WTC11 (cell line): ENCODE measurements around the gene P3H2. TPM values are rescaled to one million over a fixed set of nuclear protein-coding genes. Genes with fewer than 3 reads are reported as not detected.

Experiments used
- ATAC-seq: fragments of 200-7000 bp; cut with Tn5 transposase; 2 replicates; pipeline ENCODE4 v1.10.0; 2021; ENCODE audit warnings: mild to moderate bottlenecking, moderate library complexity
- CTCF ChIA-PET: fragments of 300-600 bp; sonication (Branson Sonifier 250); formaldehyde crosslinking; loops from one replicate; lab custom pipeline; 2021; ENCODE audit warnings: antibody characterized with exemption; lab: Charles Lee
- POLR2A ChIA-PET: fragments of 350-600 bp; sonication (Branson Sonifier 250); formaldehyde crosslinking; loops from one replicate; lab custom pipeline; 2021; ENCODE audit warnings: antibody characterized with exemption; lab: Charles Lee
- DNase-seq: peaks from one replicate; pipeline ENCODE4 v3.0.0; 2021; ENCODE audit warnings: low spot score
- H3K27ac Mint-ChIP-seq: 2 replicates; pipeline ENCODE4 v1.8.0; 2021; ENCODE audit warnings: mixed read lengths
- H3K27me3 Mint-ChIP-seq: 2 replicates; pipeline ENCODE4 v1.8.0; 2021; ENCODE audit warnings: low read depth, mild to moderate bottlenecking, moderate library complexity, mixed read lengths
- H3K36me3 Mint-ChIP-seq: 2 replicates; pipeline ENCODE4 v1.8.0; 2021; ENCODE audit warnings: mixed read lengths
- H3K4me1 Mint-ChIP-seq: 2 replicates; pipeline ENCODE4 v1.8.0; 2022; ENCODE audit warnings: mixed read lengths
- H3K4me3 Mint-ChIP-seq: 2 replicates; pipeline ENCODE4 v1.8.0; 2021; ENCODE audit warnings: mild to moderate bottlenecking, moderate library complexity, mixed read lengths
- H3K9me3 Mint-ChIP-seq: 2 replicates; pipeline ENCODE4 v1.8.0; 2021; ENCODE audit warnings: mixed read lengths
- ATF1 ChIP-seq: sonication (generic); formaldehyde crosslinking; IDR thresholded peaks from 2 replicates; pipeline ENCODE4 v1.8.1; 2023; ENCODE audit warnings: mild to moderate bottlenecking, moderate library complexity, missing genetic modification reagents
- ATF2 ChIP-seq: sonication (generic); formaldehyde crosslinking; IDR thresholded peaks from 2 replicates; pipeline ENCODE4 v1.8.1; 2022; ENCODE audit warnings: low read depth, missing genetic modification reagents, borderline replicate concordance
- CTCF ChIP-seq: fragments of 200-600 bp; IDR thresholded peaks from 2 replicates; pipeline ENCODE4 v1.8.0; 2022; ENCODE audit warnings: antibody characterized with exemption
- FOXJ3 ChIP-seq: sonication (generic); formaldehyde crosslinking; IDR thresholded peaks from 2 replicates; pipeline ENCODE4 v1.9.0; 2021; ENCODE audit warnings: missing genetic modification reagents, mild to moderate bottlenecking, borderline replicate concordance
- JAZF1 ChIP-seq: fragments of 250-450 bp; sonication (Bioruptor Pico); IDR thresholded peaks from 2 replicates; pipeline ENCODE4 v1.9.0; 2021; ENCODE audit warnings: moderate library complexity, mild to moderate bottlenecking, inconsistent platforms
- JUN ChIP-seq: sonication (generic); formaldehyde crosslinking; IDR thresholded peaks from 2 replicates; pipeline ENCODE4 v1.8.0; 2023; ENCODE audit warnings: mild to moderate bottlenecking, missing genetic modification reagents
- KAT7 ChIP-seq: sonication (generic); formaldehyde crosslinking; IDR thresholded peaks from 2 replicates; pipeline ENCODE4 v1.8.1; 2023; ENCODE audit warnings: missing genetic modification reagents, mild to moderate bottlenecking, borderline replicate concordance
- PRDM15 ChIP-seq: sonication (generic); formaldehyde crosslinking; IDR thresholded peaks from 2 replicates; pipeline ENCODE4 v1.8.0; 2022; ENCODE audit warnings: missing genetic modification reagents
- ZNF121 ChIP-seq: sonication (generic); formaldehyde crosslinking; IDR thresholded peaks from 2 replicates; pipeline ENCODE4 v1.8.0; 2023; ENCODE audit warnings: missing genetic modification reagents
- ZNF232 ChIP-seq: sonication (generic); formaldehyde crosslinking; IDR thresholded peaks from 2 replicates; pipeline ENCODE4 v1.8.0; 2022; ENCODE audit warnings: mild to moderate bottlenecking, missing genetic modification reagents
- total RNA-seq: library from RNA; stranded (reverse); gene quantifications from 3 replicates; pipeline ENCODE4 v1.2.3, GENCODE V29; 2021
- TF ChIP-seq, protein P1 (sequence below): sonication (generic); formaldehyde crosslinking; IDR thresholded peaks from 2 replicates; pipeline ENCODE4 v1.8.1; 2023; ENCODE audit warnings: mild to moderate bottlenecking, missing genetic modification reagents
- TF ChIP-seq, protein P2 (sequence below): sonication (generic); formaldehyde crosslinking; IDR thresholded peaks from 2 replicates; pipeline ENCODE4 v1.8.0; 2022; ENCODE audit warnings: mild to moderate bottlenecking, missing genetic modification reagents

Gene P3H2
- total RNA-seq, 1 experiment from 2014 or later: 29.4 TPM

DNA sequence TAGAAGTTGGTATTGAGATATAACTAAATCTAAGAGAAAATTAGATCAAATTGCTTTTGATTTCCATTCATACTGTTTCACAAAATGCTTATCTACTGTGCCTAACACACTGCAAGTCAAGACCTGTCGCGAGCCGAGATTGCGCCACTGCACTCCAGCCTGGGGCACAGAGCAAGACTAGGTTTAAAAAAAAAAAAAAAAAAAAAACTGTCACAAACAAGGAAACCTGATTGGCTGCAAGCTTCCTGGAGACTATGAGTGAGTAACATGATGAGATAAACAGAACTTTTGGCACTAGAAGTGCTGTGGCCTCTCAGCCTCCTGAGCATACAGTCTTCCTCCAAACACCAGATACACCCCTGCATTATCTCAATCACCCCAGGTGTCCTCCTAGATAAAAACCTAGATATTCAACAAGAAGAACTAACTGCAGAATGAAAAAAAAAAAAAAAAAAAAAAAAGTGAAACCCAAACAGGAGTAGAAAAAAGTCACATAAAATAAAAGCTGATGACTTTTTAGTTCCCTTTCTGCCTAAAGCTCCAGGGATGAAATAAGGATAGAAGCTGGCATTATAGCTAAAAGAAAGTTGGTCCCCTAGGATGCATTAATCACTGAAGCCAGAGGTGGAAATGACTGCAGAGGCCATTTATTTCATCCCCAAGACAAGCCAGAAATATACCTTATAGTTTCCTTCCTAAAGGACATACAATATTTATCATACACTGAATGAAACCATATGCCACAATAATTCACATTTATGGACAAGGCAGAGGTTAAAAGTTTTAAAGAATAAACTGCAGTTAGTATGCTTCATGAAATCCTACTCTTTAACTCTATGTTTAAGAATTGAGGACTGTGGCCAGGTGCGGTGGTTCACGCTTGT is 82.4 kb downstream of the P3H2 start (continued):
- TF ChIP-seq, protein P1, sequence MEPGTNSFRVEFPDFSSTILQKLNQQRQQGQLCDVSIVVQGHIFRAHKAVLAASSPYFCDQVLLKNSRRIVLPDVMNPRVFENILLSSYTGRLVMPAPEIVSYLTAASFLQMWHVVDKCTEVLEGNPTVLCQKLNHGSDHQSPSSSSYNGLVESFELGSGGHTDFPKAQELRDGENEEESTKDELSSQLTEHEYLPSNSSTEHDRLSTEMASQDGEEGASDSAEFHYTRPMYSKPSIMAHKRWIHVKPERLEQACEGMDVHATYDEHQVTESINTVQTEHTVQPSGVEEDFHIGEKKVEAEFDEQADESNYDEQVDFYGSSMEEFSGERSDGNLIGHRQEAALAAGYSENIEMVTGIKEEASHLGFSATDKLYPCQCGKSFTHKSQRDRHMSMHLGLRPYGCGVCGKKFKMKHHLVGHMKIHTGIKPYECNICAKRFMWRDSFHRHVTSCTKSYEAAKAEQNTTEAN (CRISPR knock-in tag): no peak

- H3K4me1 Mint-ChIP-seq: peaks cover 78% of the 10 kb centered on the region
- peaks cover 4% of the 10 kb centered on the region; the same call in 1 of the 2 replicates for H3K9me3 Mint-ChIP-seq
- no peaks in the 10 kb centered on the region for H3K36me3 Mint-ChIP-seq
- no peak overlapping the region for H3K4me3 Mint-ChIP-seq
- ATAC-seq: no peak
- peak overlapping the region; percentile 86; the same call in 1 of the 2 replicates for H3K27ac Mint-ChIP-seq
- ChIA-PET POLR2A (no interaction called here), CTCF (no interaction called here)
- no peak for TF ChIP-seq ZNF232 (CRISPR knock-in tag)
- TF ChIP-seq KAT7 (CRISPR knock-in tag): no peak
- no peak for TF ChIP-seq JAZF1 (CRISPR knock-in tag)
- TF ChIP-seq FOXJ3 (CRISPR knock-in tag): no peak
- TF ChIP-seq CTCF: no peak
- no peak for TF ChIP-seq ZNF121 (CRISPR knock-in tag)
- TF ChIP-seq PRDM15 (CRISPR knock-in tag): no peak
- TF ChIP-seq, protein P2, sequence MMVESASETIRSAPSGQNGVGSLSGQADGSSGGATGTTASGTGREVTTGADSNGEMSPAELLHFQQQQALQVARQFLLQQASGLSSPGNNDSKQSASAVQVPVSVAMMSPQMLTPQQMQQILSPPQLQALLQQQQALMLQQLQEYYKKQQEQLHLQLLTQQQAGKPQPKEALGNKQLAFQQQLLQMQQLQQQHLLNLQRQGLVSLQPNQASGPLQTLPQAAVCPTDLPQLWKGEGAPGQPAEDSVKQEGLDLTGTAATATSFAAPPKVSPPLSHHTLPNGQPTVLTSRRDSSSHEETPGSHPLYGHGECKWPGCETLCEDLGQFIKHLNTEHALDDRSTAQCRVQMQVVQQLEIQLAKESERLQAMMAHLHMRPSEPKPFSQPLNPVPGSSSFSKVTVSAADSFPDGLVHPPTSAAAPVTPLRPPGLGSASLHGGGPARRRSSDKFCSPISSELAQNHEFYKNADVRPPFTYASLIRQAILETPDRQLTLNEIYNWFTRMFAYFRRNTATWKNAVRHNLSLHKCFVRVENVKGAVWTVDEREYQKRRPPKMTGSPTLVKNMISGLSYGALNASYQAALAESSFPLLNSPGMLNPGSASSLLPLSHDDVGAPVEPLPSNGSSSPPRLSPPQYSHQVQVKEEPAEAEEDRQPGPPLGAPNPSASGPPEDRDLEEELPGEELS (CRISPR knock-in tag): no peak
- no peak for TF ChIP-seq JUN (CRISPR knock-in tag)
- TF ChIP-seq ATF1 (CRISPR knock-in tag): no peak
- TF ChIP-seq ATF2 (CRISPR knock-in tag): no peak
- no peaks in the 10 kb centered on the region for H3K27me3 Mint-ChIP-seq
- DNase-seq: no peak
Measured at GRCh38 chr3:190036631-190037030, 84.1 kb downstream of the P3H2 start.
